Keratinocyte (primary cell): ENCODE data around the gene GMIP. TPM values are rescaled to one million over a fixed set of nuclear protein-coding genes. Genes with fewer than 3 reads are reported as not detected.

Experiments used
- DNase-seq: peaks from one replicate; pipeline ENCODE4 v3.0.0-alpha.2; 2011; ENCODE audit warnings: low read depth, missing footprints, low spot score
- FAIRE-seq: peaks from 2 replicates; lab custom pipeline; 2011; peaks lifted over from hg19 to GRCh38; lab: Jason Lieb, UNC
- H2AFZ ChIP-seq: 2 replicates; pipeline ENCODE4 v1.6.0; 2012; ENCODE audit warnings: low read length, control low read depth, inconsistent platforms; ENCODE audit not compliant: control insufficient read depth
- H3K27ac ChIP-seq: 2 replicates; pipeline ENCODE4 v1.5.1; 2011; ENCODE audit warnings: low read length; ENCODE audit not compliant: control insufficient read depth, insufficient read depth
- H3K27me3 ChIP-seq: 3 replicates; pipeline ENCODE4 v1.6.0; 2011; ENCODE audit warnings: low read length; ENCODE audit not compliant: control insufficient read depth, insufficient read depth; ENCODE audit errors: extremely low read depth
- H3K36me3 ChIP-seq, 2 experiments: 2 replicates in 1 of 2; 3 replicates in 1 of 2; pipeline ENCODE4 v1.5.1; 2011; ENCODE audit warnings: low read length in 2 of 2, mild to moderate bottlenecking in 1 of 2; ENCODE audit not compliant: control insufficient read depth in 2 of 2, insufficient read depth in 2 of 2; ENCODE audit errors: extremely low read depth in 1 of 2
- H3K4me1 ChIP-seq: 3 replicates; pipeline ENCODE4 v1.5.1; 2011; ENCODE audit warnings: low read length; ENCODE audit not compliant: control insufficient read depth, insufficient read depth; ENCODE audit errors: extremely low read depth
- H3K4me2 ChIP-seq: 3 replicates; pipeline ENCODE4 v1.6.0; 2011; ENCODE audit warnings: low read depth, low read length; ENCODE audit not compliant: control insufficient read depth, insufficient read depth; ENCODE audit errors: extremely low read depth
- H3K4me3 ChIP-seq, 3 experiments: fragments of 200-600 bp in 1 of 3; sonication (generic) in 1 of 3; 2 replicates in 2 of 3; 3 replicates in 1 of 3; pipeline ENCODE4 v1.5.1; 2011 to 2016; ENCODE audit warnings: low read length in 3 of 3, mild to moderate bottlenecking in 3 of 3, control low read depth in 2 of 3, inconsistent platforms in 1 of 3, low read depth in 1 of 3, mixed read lengths in 1 of 3, mixed run types in 1 of 3, moderate library complexity in 1 of 3; ENCODE audit not compliant: control insufficient read depth in 2 of 3, insufficient read depth in 2 of 3; ENCODE audit errors: extremely low read depth in 1 of 3
- H3K79me2 ChIP-seq: 2 replicates; pipeline ENCODE4 v1.6.0; 2012; ENCODE audit warnings: low read length; ENCODE audit not compliant: control insufficient read depth, insufficient read depth
- H3K9ac ChIP-seq: 3 replicates; pipeline ENCODE4 v1.6.0; 2011; ENCODE audit warnings: low read length; ENCODE audit not compliant: control insufficient read depth, insufficient read depth; ENCODE audit errors: extremely low read depth
- H3K9me1 ChIP-seq: 3 replicates; pipeline ENCODE4 v1.6.0; 2011; ENCODE audit warnings: low read length; ENCODE audit not compliant: control insufficient read depth, insufficient read depth; ENCODE audit errors: extremely low read depth
- H3K9me3 ChIP-seq: 2 replicates; pipeline ENCODE4 v1.5.1; 2012; ENCODE audit warnings: low read depth, low read length; ENCODE audit not compliant: control insufficient read depth
- H4K20me1 ChIP-seq: 3 replicates; pipeline ENCODE4 v1.6.0; 2011; ENCODE audit warnings: low read length; ENCODE audit not compliant: control insufficient read depth, insufficient read depth; ENCODE audit errors: extremely low read depth
- CTCF ChIP-seq, 3 experiments: IDR thresholded peaks in 1 of 3; conservative IDR thresholded peaks in 1 of 3; optimal IDR thresholded peaks in 1 of 3; 2 replicates in 2 of 3; 3 replicates in 1 of 3; pipeline versions ENCODE3 to v1.5.1; 2011; ENCODE audit warnings: low read length in 3 of 3, mild to moderate bottlenecking in 3 of 3, moderate library complexity in 2 of 3, control low read depth in 1 of 3, inconsistent platforms in 1 of 3; ENCODE audit not compliant: insufficient read depth in 2 of 3; ENCODE audit errors: extremely low read depth in 1 of 3
- EZH2 ChIP-seq: IDR thresholded peaks from one replicate; pipeline ENCODE4 v1.6.1; 2012; ENCODE audit warnings: inconsistent platforms, mild to moderate bottlenecking, low read length, moderate library complexity
- dilution Hi-C: fragments of 300-500 bp; cut with MboI; formaldehyde crosslinking; loops from one replicate; pipeline ENCODE4 v1.7.0; 2020; ENCODE audit warnings: low sequenced_read_pairs; ENCODE audit not compliant: extremely low pct_ligation_motif_present
- polyA plus RNA-seq, 5 experiments: library from polyadenylated mRNA; depleted of rRNA in 3 of 5; stranded (reverse) in 3 of 5; stranded (forward) in 1 of 5; unstranded in 1 of 5; fragments of >200 nt; gene quantifications; 1 replicate in 1 of 5; 2 replicates in 3 of 5; 3 replicates in 1 of 5; pipeline versions ENCODE4 v1.2.1 to v1.2.3, GENCODE V29; 2011 to 2012; ENCODE audit warnings: missing spikeins in 2 of 5, low read depth in 1 of 5, low replicate concordance in 1 of 5

GMIP gene
- polyA plus RNA-seq, 1 donor (not counting 4 experiments of a cell fraction or from before 2014, with no cell fraction given) = 5.0 TPM

DNA sequence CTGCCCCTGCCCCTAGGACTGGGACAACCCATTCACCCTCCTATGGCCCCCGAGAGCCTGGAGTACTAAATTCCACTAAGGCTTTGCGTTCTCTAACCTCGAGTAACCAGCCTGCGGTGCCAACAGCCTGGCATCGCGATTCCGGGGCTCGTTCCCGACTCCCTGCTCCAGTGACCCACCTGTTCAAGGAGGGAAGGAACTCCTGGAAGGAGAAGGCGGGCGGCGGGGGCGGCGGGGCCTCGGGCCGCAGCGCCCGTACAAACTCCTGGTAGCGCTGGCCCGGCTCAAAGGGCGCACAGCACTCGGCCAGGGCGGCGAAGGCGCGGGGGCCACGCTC, 6.3 kb downstream of the GMIP start:
- H3K4me3 ChIP-seq = no peak overlapping the region
- peaks cover 18 to 34% of the 10 kb centered on the region in 2 experiments for H3K36me3 ChIP-seq
- dilution Hi-C loops = no loop called here
- no peak for DNase-seq
- H4K20me1 ChIP-seq = no peaks in the 10 kb centered on the region
- no peak overlapping the region for H3K27ac ChIP-seq
- no peak for TF ChIP-seq CTCF (optimal IDR thresholded peaks at IDR 0.05 in 1 of 3, IDR thresholded peaks at IDR 0.05 in 1 of 3, conservative IDR thresholded peaks at IDR 0.05 in 1 of 3; ENCODE audit: extremely low read depth in 1 of 3, insufficient read depth in 2 of 3, low read length in 3 of 3)
- TF ChIP-seq EZH2 = no peak
- no peak for FAIRE-seq
- no peaks in the 10 kb centered on the region for H3K27me3 ChIP-seq
- H2AFZ ChIP-seq = no peak overlapping the region
- no peak overlapping the region for H3K4me2 ChIP-seq
- no peaks in the 10 kb centered on the region for H3K4me1 ChIP-seq
- no peak overlapping the region for H3K9ac ChIP-seq
- H3K9me1 ChIP-seq = no peaks in the 10 kb centered on the region
- no peaks in the 10 kb centered on the region for H3K9me3 ChIP-seq
- H3K79me2 ChIP-seq = no peaks in the 10 kb centered on the region

- no peak for FAIRE-seq
- dilution Hi-C loops = no loop called here
- no peak for TF ChIP-seq CTCF (optimal IDR thresholded peaks at IDR 0.05 in 1 of 3, IDR thresholded peaks at IDR 0.05 in 1 of 3, conservative IDR thresholded peaks at IDR 0.05 in 1 of 3; ENCODE audit: extremely low read depth in 1 of 3, insufficient read depth in 2 of 3, low read length in 3 of 3)
- no peak for TF ChIP-seq EZH2
Measured at GRCh38 chr19:19636573-19637185, 6.8 kb downstream of the GMIP start.

More at GRCh38 chr19:19636573-19637185, 6.8 kb downstream of the GMIP start:
- H2AFZ ChIP-seq = no peak overlapping the region
- no peak overlapping the region for H3K27ac ChIP-seq
- H3K4me1 ChIP-seq = no peaks in the 10 kb centered on the region
- H4K20me1 ChIP-seq = no peaks in the 10 kb centered on the region
- no peak for DNase-seq
- H3K27me3 ChIP-seq = no peaks in the 10 kb centered on the region
- H3K79me2 ChIP-seq = no peaks in the 10 kb centered on the region
- no peak overlapping the region for H3K4me3 ChIP-seq
- no peaks in the 10 kb centered on the region for H3K9me1 ChIP-seq
- peaks cover 18 to 33% of the 10 kb centered on the region in 2 experiments for H3K36me3 ChIP-seq
- no peak overlapping the region for H3K9ac ChIP-seq
- H3K9me3 ChIP-seq = no peaks in the 10 kb centered on the region
- no peak overlapping the region for H3K4me2 ChIP-seq
